Measurements from ENCODE around the gene UBE2Q1. TPM values are rescaled to one million over a fixed set of nuclear protein-coding genes. Genes with fewer than 3 reads are reported as not detected.
A peak's percentile ranks its signal among the peaks of the same experiment; 100 is the strongest.
"Not testable (repeated sequence)": the region's sequence is repeated elsewhere in the genome, so short reads cannot be mapped to it uniquely, and the experiment has no call there.

UBE2Q1 gene
- polyA plus RNA-seq, 1 donor: 103 TPM

GRCh38 chr1:154552036-154552435, 6.4 kb downstream of the UBE2Q1 start:
- no peak for DNase-seq

- DNase-seq: no peak
Observed at GRCh38 chr1:154551474-154551873, 7.0 kb downstream of the UBE2Q1 start.

- no peak for DNase-seq
Observed at GRCh38 chr1:154550657-154551056, 7.8 kb downstream of the UBE2Q1 start.

GRCh38 chr1:154550070-154550469, 8.4 kb downstream of the UBE2Q1 start:
- no peak for DNase-seq

GRCh38 chr1:154549202-154549770, 9.2 kb downstream of the UBE2Q1 start:
- no peak for DNase-seq

- no peak for DNase-seq
Observed at GRCh38 chr1:154548028-154548427, 10.4 kb downstream of the UBE2Q1 start.

GRCh38 chr1:154547105-154547732, 11.2 kb downstream of the UBE2Q1 start:
- no peak for DNase-seq

GRCh38 chr1:154546264-154547063, 12.0 kb downstream of the UBE2Q1 start:
- peak; percentile 15 for DNase-seq

GRCh38 chr1:154541231-154541630, 17.2 kb downstream of the UBE2Q1 start:
- DNase-seq: no peak

GRCh38 chr1:154539486-154540483, 18.7 kb downstream of the UBE2Q1 start:
- no peak for DNase-seq

- no peak for DNase-seq
Observed at GRCh38 chr1:154536570-154536969, 21.9 kb downstream of the UBE2Q1 start.

GRCh38 chr1:154533952-154534844, 24.3 kb downstream of the UBE2Q1 start:
- DNase-seq: peak; percentile 20

GRCh38 chr1:154531950-154532349, 26.5 kb downstream of the UBE2Q1 start:
- not testable (repeated sequence) for DNase-seq

- DNase-seq: no peak
Observed at GRCh38 chr1:154529308-154529707, 29.2 kb downstream of the UBE2Q1 start.

GRCh38 chr1:154527192-154527591, 31.3 kb downstream of the UBE2Q1 start:
- DNase-seq: no peak

- no peak for DNase-seq
Observed at GRCh38 chr1:154524881-154525280, 33.6 kb downstream of the UBE2Q1 start.

- no peak for DNase-seq
Observed at GRCh38 chr1:154521695-154522094, 36.8 kb downstream of the UBE2Q1 start.

- no peak for DNase-seq
Observed at GRCh38 chr1:154520333-154520732, 38.1 kb downstream of the UBE2Q1 start.

GRCh38 chr1:154519591-154519991, 38.9 kb downstream of the UBE2Q1 start:
- no peak for DNase-seq

- DNase-seq: no peak
Observed at GRCh38 chr1:154517661-154518060, 40.8 kb downstream of the UBE2Q1 start.

GRCh38 chr1:154514066-154514553, 44.4 kb downstream of the UBE2Q1 start:
- DNase-seq: no peak

All from left kidney (tissue), 2 donors.